Psoas muscle (tissue), 8 donors: Measurements from ENCODE around the gene MATR3. TPM values are rescaled to one million over a fixed set of nuclear protein-coding genes. Genes with fewer than 3 reads are reported as not detected.
"Not testable (repeated sequence)": the region's sequence is repeated elsewhere in the genome, so short reads cannot be mapped to it uniquely, and the experiment has no call there.

Experiments used
- ATAC-seq, 4 donors: fragments of 200-7000 bp; cut with Tn5 transposase; one replicate each; pipeline ENCODE4 v1.9.1; 2020; ENCODE audit warnings: moderate library complexity in 3 of 4, mild to moderate bottlenecking in 2 of 4
- DNase-seq, 2 donors: peaks; one replicate each; pipeline ENCODE4 v3.0.0-alpha.2; 2020
- H3K27ac ChIP-seq: fragments of 200-600 bp; one replicate; pipeline ENCODE4 v1.8.0; 2022
- H3K27me3 ChIP-seq, 3 donors: fragments of 200-600 bp in 1 of 3; one replicate each; pipeline versions ENCODE4 v1.6.1 to v1.8.0; 2013 to 2022; ENCODE audit warnings: low read length in 2 of 3, mild to moderate bottlenecking in 2 of 3, moderate library complexity in 1 of 3; ENCODE audit not compliant: insufficient read depth in 3 of 3
- H3K36me3 ChIP-seq, 2 donors: fragments of 200-600 bp in 1 of 2; one replicate each; pipeline versions ENCODE4 v1.6.1 to v1.8.0; 2013 to 2022; ENCODE audit warnings: low read depth in 1 of 2, mild to moderate bottlenecking in 1 of 2, moderate library complexity in 1 of 2; ENCODE audit not compliant: insufficient read depth in 1 of 2
- H3K4me1 ChIP-seq: fragments of 200-600 bp; one replicate; pipeline ENCODE4 v1.8.0; 2022
- H3K4me3 ChIP-seq: fragments of 200-600 bp; one replicate; pipeline ENCODE4 v1.8.0; 2022; ENCODE audit warnings: mild to moderate bottlenecking
- H3K9me3 ChIP-seq: fragments of 200-600 bp; one replicate; pipeline ENCODE4 v1.8.0; 2022
- CTCF ChIP-seq: fragments of 200-600 bp; IDR thresholded peaks from one replicate; pipeline ENCODE4 v1.8.0; 2022; ENCODE audit warnings: antibody characterized with exemption
- WGBS, 3 donors: extraction: QIAGEN DNeasy Blood & Tissue Kit; methylation state at CpG; one replicate each; pipeline versions ENCODE4 v1.1.6 to v1.1.7; 2013; 5-methylcytosine and 5-hydroxymethylcytosine counted together
- intact Hi-C, 2 donors: fragments of 100-400 bp; cut with DNase I; formaldehyde crosslinking; loops; one replicate each; pipeline versions ENCODE4 v1.11.0 to v1.14.2; 2022
- polyA plus RNA-seq, 3 donors: library from polyadenylated mRNA; stranded (reverse); fragments of 200-250 nt; gene quantifications; one replicate each; pipeline ENCODE4 v1.2.3, GENCODE V29; 2013
- total RNA-seq, 4 donors: library from RNA; stranded (reverse); fragmentation: NEBNext Ultra II Directional in 2 of 4; extraction: Animal tissue kit (Norgen Biotek cat#: 25700) in 2 of 4; gene quantifications; one replicate each; pipeline versions ENCODE4 v1.2.1 to v1.2.4, GENCODE V29; 2021 to 2023
- donor health status: healthy with polysubstance abuse.
- donor health status: DM: no; HTN: no; CAD: no; lungs with moderate emphysema.
- donor health status: Bipolar disorder and iron deficiency.
- donor health status: healthy.
- donor health status: DM: yes; HTN: yes; CAD: no.
- donor health status: DM: no; HTN: no; CAD: no.
- donor health status: DM: no; HTN: no; CAD: no.
- donor health status: DM: yes; HTN: yes; CAD: no.

Gene MATR3
- total and polyA plus RNA-seq, 7 donors = 92.4 to 153 (median 110) TPM

GRCh38 chr5:139344177-139344576 lies 50.6 kb downstream of the MATR3 start:
- DNase-seq (no peak), ATAC-seq (no peak)
- H3K27me3 ChIP-seq = no peaks in the 10 kb centered on the region
- no peak overlapping the region for H3K27ac ChIP-seq
- peaks cover 0 to 4% of the 10 kb centered on the region in 2 donors for H3K36me3 ChIP-seq
- peaks cover 37% of the 10 kb centered on the region for H3K4me1 ChIP-seq
- WGBS, 3 donors = 55 to 71% (median 69%) methylated on average over 2 of the region's 2 CpGs
- H3K4me3 ChIP-seq = peak overlapping the region; percentile 98
- no peak for TF ChIP-seq CTCF
- intact Hi-C loops = loop anchor here (5.0 kb wide), 3 partner anchors 42 to 48 kb away; partner anchors contain the start of gene MZB1 (in 1 of the 2)
- no peaks in the 10 kb centered on the region for H3K9me3 ChIP-seq

- H3K27ac ChIP-seq, ATAC-seq, H3K27me3 ChIP-seq, DNase-seq, intact Hi-C loops, H3K36me3 ChIP-seq, H3K4me3 ChIP-seq, H3K9me3 ChIP-seq: not testable (repeated sequence)
- peaks cover 46% of the 10 kb centered on the region for H3K4me1 ChIP-seq
- WGBS, 3 donors = 88 to 93% (median 91%) methylated on average over 8 of the region's 8 CpGs
These were observed 51.9 kb downstream of the MATR3 start for GRCh38 chr5:139345442-139345841.

GRCh38 chr5:139347863-139348262 lies 54.3 kb downstream of the MATR3 start:
- ATAC-seq = peak in 2 of 4 donors; percentile 40 to 42
- H3K9me3 ChIP-seq, H3K4me3 ChIP-seq, H3K27me3 ChIP-seq, DNase-seq, H3K36me3 ChIP-seq, intact Hi-C loops, H3K27ac ChIP-seq: not testable (repeated sequence)
- H3K4me1 ChIP-seq = peaks cover 57% of the 10 kb centered on the region
- WGBS, 3 donors = 51 to 80% (median 54%) methylated on average over 9 of the region's 9 CpGs

GRCh38 chr5:139354186-139354585 lies 60.6 kb downstream of the MATR3 start:
- Histone ChIP-seq H3K27me3 (no peaks in the 10 kb centered on the region), H3K9me3 (no peaks in the 10 kb centered on the region), H3K36me3 (no peaks in the 10 kb centered on the region), H3K4me1 (peaks cover 33% of the 10 kb centered on the region), H3K27ac (no peak overlapping the region), H3K4me3 (no peak overlapping the region)
- TF ChIP-seq CTCF = no peak
- 96 to 97% (median 97%) methylated on average over 3 of the region's 3 CpGs for WGBS, 3 donors
- DNase-seq (no peak), ATAC-seq (no peak)
- intact Hi-C loops = no loop called here

- H3K9me3 ChIP-seq, ATAC-seq, H3K36me3 ChIP-seq, H3K27ac ChIP-seq, H3K27me3 ChIP-seq, DNase-seq, H3K4me3 ChIP-seq, intact Hi-C loops: not testable (repeated sequence)
- H3K4me1 ChIP-seq = peaks cover 21% of the 10 kb centered on the region
- 95 to 97% (median 96%) methylated on average over 8 of the region's 8 CpGs for WGBS, 3 donors
These were observed 62.4 kb downstream of the MATR3 start for GRCh38 chr5:139355900-139356299.

- no peak for TF ChIP-seq CTCF
- Histone ChIP-seq H3K4me3 (no peak overlapping the region), H3K9me3 (no peaks in the 10 kb centered on the region), H3K27me3 (no peaks in the 10 kb centered on the region), H3K36me3 (no peaks in the 10 kb centered on the region), H3K4me1 (peaks cover 6% of the 10 kb centered on the region), H3K27ac (no peak overlapping the region)
- ATAC-seq (peak in 1 of 4 donors; percentile 22), DNase-seq (no peak)
- intact Hi-C loops = no loop called here
These were observed 64.5 kb downstream of the MATR3 start for GRCh38 chr5:139358064-139358463.
